ENCODE results near the gene PCDH9.
A peak's percentile ranks its signal among the peaks of the same experiment; 100 is the strongest.

The PCDH9 gene

GRCh38 chr13:66994517-66995202 lies 235.5 kb downstream of the PCDH9 start:
- TF ChIP-seq TAF1 (IDR thresholded peaks at IDR 0.05; ENCODE audit: borderline replicate concordance, insufficient read depth, low read length) (no peak), REST (IDR thresholded peaks at IDR 0.05; ENCODE audit: insufficient read depth in 1 of 2, low read depth in 2 of 2, low read length in 2 of 2) (no peak), FOXP2 (optimal IDR thresholded peaks at IDR 0.05; ENCODE audit: borderline replicate concordance, extremely low read depth, extremely low read length, insufficient read depth) (no peak), POLR2AphosphoS5 (IDR thresholded peaks at IDR 0.05; ENCODE audit: low read depth, low read length) (no peak), SIN3A (IDR thresholded peaks at IDR 0.05; ENCODE audit: borderline replicate concordance, insufficient read depth, low read length) (no peak)

GRCh38 chr13:66994097-66994496 lies 236.0 kb downstream of the PCDH9 start:
- TF ChIP-seq FOXP2 (optimal IDR thresholded peaks at IDR 0.05; ENCODE audit: borderline replicate concordance, extremely low read depth, extremely low read length, insufficient read depth) (peak; percentile 26), TAF1 (IDR thresholded peaks at IDR 0.05; ENCODE audit: borderline replicate concordance, insufficient read depth, low read length) (no peak)

- TF ChIP-seq SIN3A (IDR thresholded peaks at IDR 0.05; ENCODE audit: borderline replicate concordance, insufficient read depth, low read length): no peak
- no peak for TF ChIP-seq POLR2AphosphoS5 (IDR thresholded peaks at IDR 0.05; ENCODE audit: low read depth, low read length)
- TF ChIP-seq FOXP2 (optimal IDR thresholded peaks at IDR 0.05; ENCODE audit: borderline replicate concordance, extremely low read depth, extremely low read length, insufficient read depth): no peak
- no peak for TF ChIP-seq TAF1 (IDR thresholded peaks at IDR 0.05; ENCODE audit: borderline replicate concordance, insufficient read depth, low read length)
- TF ChIP-seq REST (IDR thresholded peaks at IDR 0.05; ENCODE audit: insufficient read depth in 1 of 2, low read depth in 2 of 2, low read length in 2 of 2): no peak
Measured at GRCh38 chr13:66992719-66993118, 237.4 kb downstream of the PCDH9 start.

GRCh38 chr13:66992183-66992582 lies 238.0 kb downstream of the PCDH9 start:
- peak; percentile 16; the same call in 1 of the 2 replicates for TF ChIP-seq SIN3A (IDR thresholded peaks at IDR 0.05; ENCODE audit: borderline replicate concordance, insufficient read depth, low read length)
- no peak for TF ChIP-seq REST (IDR thresholded peaks at IDR 0.05; ENCODE audit: insufficient read depth in 1 of 2, low read depth in 2 of 2, low read length in 2 of 2)

GRCh38 chr13:66984241-66984640 lies 245.9 kb downstream of the PCDH9 start:
- TF ChIP-seq POLR2AphosphoS5 (IDR thresholded peaks at IDR 0.05; ENCODE audit: low read depth, low read length): no peak
- TF ChIP-seq REST (IDR thresholded peaks at IDR 0.05; ENCODE audit: insufficient read depth in 1 of 2, low read depth in 2 of 2, low read length in 2 of 2): no peak
- no peak for TF ChIP-seq SIN3A (IDR thresholded peaks at IDR 0.05; ENCODE audit: borderline replicate concordance, insufficient read depth, low read length)
- TF ChIP-seq TAF1 (IDR thresholded peaks at IDR 0.05; ENCODE audit: borderline replicate concordance, insufficient read depth, low read length): no peak
- TF ChIP-seq FOXP2 (optimal IDR thresholded peaks at IDR 0.05; ENCODE audit: borderline replicate concordance, extremely low read depth, extremely low read length, insufficient read depth): no peak
